Measurements from ENCODE around the gene NFYC. TPM values are rescaled to one million over a fixed set of nuclear protein-coding genes. Genes with fewer than 3 reads are reported as not detected.

Gene NFYC
- total RNA-seq, 1 donor = 19.0 TPM

GRCh38 chr1:40664167-40664537, 27.4 kb upstream of the NFYC start:
- no peak for DNase-seq (ENCODE audit: low read depth)
- TF ChIP-seq CTCF (IDR thresholded peaks at IDR 0.05; ENCODE audit: insufficient read depth, low read depth, low read length) = no peak
- H3K4me3 ChIP-seq (ENCODE audit: low read depth, low read length) = no peak overlapping the region

- no peak for DNase-seq (ENCODE audit: low read depth)
- no peak for TF ChIP-seq CTCF (IDR thresholded peaks at IDR 0.05; ENCODE audit: insufficient read depth, low read depth, low read length)
- no peak overlapping the region for H3K4me3 ChIP-seq (ENCODE audit: low read depth, low read length)
Measured at GRCh38 chr1:40664791-40665190, 26.7 kb upstream of the NFYC start.

- no peak for TF ChIP-seq CTCF (IDR thresholded peaks at IDR 0.05; ENCODE audit: insufficient read depth, low read depth, low read length)
- peak; percentile 37 for DNase-seq (ENCODE audit: low read depth)
- H3K4me3 ChIP-seq (ENCODE audit: low read depth, low read length) = peak within 1 kb of the TSS; percentile 55
Measured at GRCh38 chr1:40665335-40666171, 26.0 kb upstream of the NFYC start, which contains the start of gene RIMS3. RIMS3 (minus strand) TSS chr1:40665682; CDS start chr1:40641925, 23,757 bp downstream.

GRCh38 chr1:40668769-40669525, 22.6 kb upstream of the NFYC start:
- DNase-seq (ENCODE audit: low read depth) = peak; percentile 67
- peak; percentile 97 for TF ChIP-seq CTCF (IDR thresholded peaks at IDR 0.05; ENCODE audit: insufficient read depth, low read depth, low read length)
- no peak overlapping the region for H3K4me3 ChIP-seq (ENCODE audit: low read depth, low read length)

DNA sequence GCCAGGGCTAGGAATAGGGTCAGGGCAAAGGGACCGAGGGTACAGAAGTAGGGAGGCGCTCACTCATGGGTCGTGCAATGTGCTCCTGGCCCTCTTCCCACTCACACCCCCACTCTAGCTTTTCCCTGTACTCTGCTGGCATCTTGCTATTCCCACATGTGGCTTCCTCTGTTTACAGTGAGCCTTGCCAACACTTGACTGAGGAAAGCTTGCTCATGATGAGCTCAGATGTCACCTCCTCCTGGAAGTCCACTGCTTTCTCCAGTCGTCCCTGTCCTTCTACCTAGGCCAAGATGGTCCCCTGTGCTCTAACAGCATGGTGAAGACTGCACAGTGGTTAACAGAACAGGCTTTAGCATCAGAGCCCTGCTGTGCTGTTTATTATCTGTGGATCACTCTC, 18.1 kb upstream of the NFYC start:
- H3K4me3 ChIP-seq (ENCODE audit: low read depth, low read length) = no peak overlapping the region
- DNase-seq (ENCODE audit: low read depth) = no peak
- no peak for TF ChIP-seq CTCF (IDR thresholded peaks at IDR 0.05; ENCODE audit: insufficient read depth, low read depth, low read length)

DNA sequence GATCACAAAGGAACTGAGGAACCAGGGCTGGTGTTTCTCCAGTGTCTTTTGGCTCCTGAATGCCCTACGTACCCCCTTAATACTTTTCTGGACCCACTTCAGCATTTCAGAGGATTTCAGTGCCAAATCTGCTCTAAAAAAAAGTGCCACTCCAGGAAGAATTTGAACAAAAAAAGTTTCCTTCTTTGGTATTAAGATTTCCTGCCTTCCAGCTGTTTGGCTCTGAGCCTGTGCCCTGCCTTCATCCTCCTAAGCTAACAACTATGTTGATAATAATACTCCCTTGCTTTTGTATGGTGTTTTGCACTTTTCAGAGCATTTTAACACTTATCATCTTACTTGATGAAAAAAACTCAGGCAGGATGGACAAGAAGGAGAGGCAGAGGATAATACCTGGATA, 15.0 kb upstream of the NFYC start:
- H3K4me3 ChIP-seq (ENCODE audit: low read depth, low read length) = no peak overlapping the region
- DNase-seq (ENCODE audit: low read depth) = no peak
- TF ChIP-seq CTCF (IDR thresholded peaks at IDR 0.05; ENCODE audit: insufficient read depth, low read depth, low read length) = no peak

All from fibroblast of villous mesenchyme (primary cell).